ENCODE measurements around the gene DNAJC5. TPM values are rescaled to one million over a fixed set of nuclear protein-coding genes. Genes with fewer than 3 reads are reported as not detected.

DNAJC5 gene
- total RNA-seq, 4 donors from 2014 or later, result 41.3 to 137 (median 113) TPM

DNA sequence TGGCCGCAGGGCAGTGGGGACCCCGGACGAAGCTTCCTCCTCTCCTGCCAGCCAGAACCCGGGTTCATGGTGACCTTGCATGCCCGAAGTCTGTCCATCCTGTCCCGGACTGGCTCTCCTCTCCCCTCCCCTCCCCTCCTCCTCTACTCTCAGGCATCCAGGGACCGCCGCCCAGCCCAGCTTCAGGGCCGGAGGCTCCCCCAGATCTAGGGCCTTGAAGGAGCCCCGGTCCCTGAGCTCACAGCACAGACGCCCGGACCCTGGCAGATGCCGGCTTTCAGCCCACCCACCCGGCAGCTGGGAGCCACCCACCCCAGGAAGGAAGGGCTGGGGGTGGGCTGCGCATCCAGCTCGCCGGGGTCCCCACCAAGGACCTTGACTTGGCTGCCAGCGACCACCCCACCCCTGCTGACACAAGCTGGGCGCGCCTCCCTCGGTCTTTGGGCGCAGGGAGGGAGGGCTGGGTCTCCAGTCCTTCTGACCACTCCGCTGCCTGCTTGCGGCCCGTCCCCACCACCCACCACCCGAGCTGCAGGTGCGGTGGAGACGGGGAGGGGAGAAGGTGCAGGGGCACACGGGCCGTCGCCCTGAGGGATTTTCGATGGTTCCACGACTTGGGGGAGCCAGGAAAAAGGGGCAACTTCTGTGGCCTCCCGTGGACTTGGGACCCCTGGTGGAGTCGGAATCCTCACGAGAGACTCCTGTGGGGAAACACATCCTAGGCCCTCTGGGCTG, 39.4 kb upstream of the DNAJC5 start:
- Histone ChIP-seq H3K4me1 (peaks cover 0 to 43% (median 20%) of the 10 kb centered on the region in 4 donors), H3K9me3 (no peaks in the 10 kb centered on the region), H3K36me3 (no peaks in the 10 kb centered on the region), H3K27me3 (peaks cover 0 to 12% of the 10 kb centered on the region in 2 donors), H3K4me3 (no peak overlapping the region), H3K27ac (peak overlapping the region in 3 of 4 donors; percentile 54 to 73 (median 70))
- TF ChIP-seq POLR2A (IDR thresholded peaks at IDR 0.05), result no peak
- TF ChIP-seq, protein P1, sequence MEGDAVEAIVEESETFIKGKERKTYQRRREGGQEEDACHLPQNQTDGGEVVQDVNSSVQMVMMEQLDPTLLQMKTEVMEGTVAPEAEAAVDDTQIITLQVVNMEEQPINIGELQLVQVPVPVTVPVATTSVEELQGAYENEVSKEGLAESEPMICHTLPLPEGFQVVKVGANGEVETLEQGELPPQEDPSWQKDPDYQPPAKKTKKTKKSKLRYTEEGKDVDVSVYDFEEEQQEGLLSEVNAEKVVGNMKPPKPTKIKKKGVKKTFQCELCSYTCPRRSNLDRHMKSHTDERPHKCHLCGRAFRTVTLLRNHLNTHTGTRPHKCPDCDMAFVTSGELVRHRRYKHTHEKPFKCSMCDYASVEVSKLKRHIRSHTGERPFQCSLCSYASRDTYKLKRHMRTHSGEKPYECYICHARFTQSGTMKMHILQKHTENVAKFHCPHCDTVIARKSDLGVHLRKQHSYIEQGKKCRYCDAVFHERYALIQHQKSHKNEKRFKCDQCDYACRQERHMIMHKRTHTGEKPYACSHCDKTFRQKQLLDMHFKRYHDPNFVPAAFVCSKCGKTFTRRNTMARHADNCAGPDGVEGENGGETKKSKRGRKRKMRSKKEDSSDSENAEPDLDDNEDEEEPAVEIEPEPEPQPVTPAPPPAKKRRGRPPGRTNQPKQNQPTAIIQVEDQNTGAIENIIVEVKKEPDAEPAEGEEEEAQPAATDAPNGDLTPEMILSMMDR (IDR thresholded peaks at IDR 0.05), result no peak
- peak in 1 of 3 donors; percentile 47 for DNase-seq

DNA sequence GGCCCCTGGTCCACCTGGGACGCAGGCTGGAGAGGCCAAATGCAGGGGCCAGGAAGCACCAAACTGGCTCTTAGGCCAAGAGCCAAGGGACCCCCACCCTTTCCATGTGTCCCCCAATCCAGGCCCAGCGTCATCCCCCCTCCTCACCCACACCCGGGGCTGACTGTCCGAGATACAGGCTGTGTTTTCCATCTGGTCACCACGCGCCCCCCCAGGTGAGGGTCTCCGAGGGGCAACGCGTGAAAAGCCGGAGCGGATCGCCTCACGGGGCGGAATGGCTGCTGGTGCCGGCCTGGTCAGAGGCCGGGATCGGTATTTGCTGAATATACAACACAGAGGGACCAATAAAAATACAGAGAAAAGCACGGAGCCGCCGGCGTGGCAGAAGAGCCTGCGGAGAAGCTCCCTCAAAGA, 38.8 kb upstream of the DNAJC5 start:
- Histone ChIP-seq H3K9me3 (no peaks in the 10 kb centered on the region), H3K27me3 (peaks cover 0 to 12% of the 10 kb centered on the region in 2 donors), H3K4me1 (peaks cover 0 to 43% (median 20%) of the 10 kb centered on the region in 4 donors), H3K4me3 (no peak overlapping the region), H3K27ac (no peak overlapping the region), H3K36me3 (no peaks in the 10 kb centered on the region)
- peak in 1 of 3 donors; percentile 42 for DNase-seq
- TF ChIP-seq, protein P1 (IDR thresholded peaks at IDR 0.05), result no peak
- no peak for TF ChIP-seq POLR2A (IDR thresholded peaks at IDR 0.05)

DNA sequence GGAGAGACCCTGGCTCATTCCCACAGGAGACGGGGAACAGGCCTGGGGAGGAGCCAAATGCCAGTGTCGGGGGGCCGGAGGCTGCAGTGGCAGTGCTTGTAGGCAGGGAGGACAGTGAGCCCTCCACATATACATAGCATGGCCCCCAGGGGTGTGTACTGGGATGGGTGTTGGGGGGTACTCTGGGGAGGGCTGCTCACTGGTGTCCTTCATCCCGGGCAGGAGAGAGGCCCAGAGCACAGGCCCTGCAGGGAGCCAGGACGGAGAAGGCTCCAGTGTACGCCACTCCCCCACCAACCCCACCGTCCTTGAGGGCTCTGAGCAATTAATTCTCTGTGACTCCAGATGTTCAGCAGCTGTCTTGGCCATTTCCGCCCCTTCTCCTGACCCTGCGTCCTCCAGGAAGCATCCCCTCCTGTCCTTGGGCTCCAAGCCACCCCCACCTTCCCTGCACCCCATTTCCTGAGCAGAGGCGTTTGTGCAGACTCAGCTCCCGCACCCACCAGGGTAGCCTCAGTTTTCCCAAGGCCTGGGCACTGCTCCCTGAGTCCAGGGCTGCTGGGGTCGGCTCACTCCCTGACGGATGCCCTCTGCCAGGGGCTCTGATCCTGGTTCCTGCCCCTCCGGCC, 37.0 kb upstream of the DNAJC5 start:
- Histone ChIP-seq H3K9me3 (no peaks in the 10 kb centered on the region), H3K4me3 (no peak overlapping the region), H3K4me1 (peaks cover 0 to 49% (median 20%) of the 10 kb centered on the region in 4 donors), H3K36me3 (peaks cover 0 to 14% (median 0%) of the 10 kb centered on the region in 3 donors), H3K27me3 (peaks cover 0 to 12% of the 10 kb centered on the region in 2 donors), H3K27ac (peak overlapping the region in 3 of 4 donors; percentile 32 to 65 (median 57))
- DNase-seq, result peak in 1 of 3 donors; percentile 48
- no peak for TF ChIP-seq POLR2A (IDR thresholded peaks at IDR 0.05)
- TF ChIP-seq, protein P1 (IDR thresholded peaks at IDR 0.05), result no peak

DNA sequence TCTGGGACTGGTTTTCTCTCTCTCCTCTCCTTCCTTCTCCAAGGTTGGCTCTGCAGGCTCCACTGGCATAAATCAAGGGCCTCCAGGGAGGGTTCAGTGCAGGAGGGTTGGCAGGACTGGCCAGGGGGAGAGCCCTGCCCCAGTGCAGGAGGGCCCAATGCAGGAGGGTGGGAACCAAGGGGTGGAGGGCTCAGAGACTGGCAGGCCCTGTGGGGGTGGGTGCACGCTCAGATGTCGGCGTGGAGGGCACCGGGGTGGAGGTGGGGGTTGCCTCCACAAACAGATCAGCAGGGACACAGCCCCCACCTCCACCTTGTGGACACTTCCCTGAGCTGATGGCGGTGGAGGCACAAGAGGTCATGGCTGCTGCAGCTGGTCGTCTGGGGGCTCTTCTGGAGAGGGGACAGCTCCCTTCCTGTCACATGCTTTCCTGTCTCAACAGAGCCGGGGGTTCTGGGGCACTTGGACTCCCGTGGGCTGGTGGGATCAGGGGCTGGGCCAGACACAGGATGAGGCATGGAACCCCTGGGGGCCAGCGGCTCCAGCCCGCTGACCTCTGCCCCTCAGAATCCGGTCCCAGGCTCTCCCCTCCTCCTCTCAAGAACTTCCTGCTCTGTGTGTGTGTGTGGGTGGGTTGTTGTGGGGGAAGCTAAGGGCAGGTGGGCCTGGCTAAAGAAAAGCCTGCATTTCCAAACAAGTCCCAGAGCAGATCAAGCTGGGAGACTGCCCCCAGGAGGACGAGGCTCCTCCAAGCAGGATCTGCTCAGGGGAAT, 36.3 kb upstream of the DNAJC5 start:
- peaks cover 0 to 12% of the 10 kb centered on the region in 2 donors for H3K27me3 ChIP-seq
- no peaks in the 10 kb centered on the region for H3K9me3 ChIP-seq
- H3K27ac ChIP-seq, result peak overlapping the region; percentile 22 to 65 (median 44)
- H3K4me1 ChIP-seq, result peaks cover 0 to 56% (median 24%) of the 10 kb centered on the region in 4 donors
- H3K4me3 ChIP-seq, result no peak overlapping the region
- peaks cover 0 to 14% (median 0%) of the 10 kb centered on the region in 3 donors for H3K36me3 ChIP-seq
- TF ChIP-seq POLR2A (IDR thresholded peaks at IDR 0.05), result no peak
- TF ChIP-seq, protein P1 (IDR thresholded peaks at IDR 0.05), result peak in 1 of 6 experiments; percentile 12
- peak in 1 of 3 donors; percentile 52 for DNase-seq

DNA sequence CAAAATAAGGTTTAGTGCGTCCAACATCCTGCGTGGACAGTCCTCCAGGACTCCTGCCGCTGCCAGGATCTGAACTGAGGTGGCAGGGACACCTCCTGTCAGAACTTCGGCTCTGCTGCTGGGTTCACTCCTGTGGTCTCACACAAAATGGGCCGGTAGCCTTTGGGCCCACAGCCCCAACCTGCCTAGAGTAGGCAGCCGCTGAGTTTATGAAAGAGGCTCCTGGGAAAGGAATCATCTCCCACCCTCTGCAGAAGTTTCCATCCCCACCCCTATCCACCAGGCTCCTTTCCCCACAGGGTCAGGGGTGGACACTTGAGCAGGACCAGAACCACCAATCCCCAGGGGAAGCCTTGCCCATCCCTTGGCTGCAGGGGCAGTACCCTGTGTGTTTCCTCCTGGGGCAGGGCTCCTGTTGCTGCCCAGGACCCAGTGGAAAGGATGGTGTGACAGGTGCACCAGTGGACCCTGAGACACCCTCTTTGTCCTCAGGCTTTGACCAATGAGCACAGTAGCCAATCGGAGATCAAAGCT, 35.7 kb upstream of the DNAJC5 start:
- TF ChIP-seq POLR2A (IDR thresholded peaks at IDR 0.05), result no peak
- TF ChIP-seq, protein P1 (IDR thresholded peaks at IDR 0.05), result no peak
- Histone ChIP-seq H3K27me3 (peaks cover 0 to 8% of the 10 kb centered on the region in 2 donors), H3K4me3 (no peak overlapping the region), H3K9me3 (no peaks in the 10 kb centered on the region), H3K36me3 (peaks cover 0 to 14% (median 0%) of the 10 kb centered on the region in 3 donors), H3K27ac (peak overlapping the region; percentile 22 to 65 (median 44)), H3K4me1 (peaks cover 0 to 54% (median 24%) of the 10 kb centered on the region in 4 donors)
- DNase-seq, result no peak
